HG03045 (cell line): ENCODE measurements around the gene KRTAP10-4.
"Not testable (repeated sequence)": the region's sequence is repeated elsewhere in the genome, so short reads cannot be mapped to it uniquely, and the experiment has no call there.

Source experiments
- ATAC-seq: cut with Tn5 transposase; IDR thresholded peaks from one replicate; pipeline ENCODE4 v1.9.1; 2021; ENCODE audit warnings: mild to moderate bottlenecking, moderate library complexity; ENCODE audit not compliant: unreplicated experiment

Gene KRTAP10-4

GRCh38 chr21:44578371-44579055, 5.0 kb downstream of the KRTAP10-4 start:
- ATAC-seq, result no peak

GRCh38 chr21:44579056-44579832, 5.7 kb downstream of the KRTAP10-4 start:
- ATAC-seq, result no peak

- no peak for ATAC-seq
Observed at GRCh38 chr21:44579833-44580144, 6.3 kb downstream of the KRTAP10-4 start.

GRCh38 chr21:44580231-44580821, 6.8 kb downstream of the KRTAP10-4 start, which contains the start of gene KRTAP10-5:
Gene KRTAP10-5 (minus strand): TSS chr21:44580604. CDS start chr21:44580578, 26 bp downstream.
- ATAC-seq, result not testable (repeated sequence)

- no peak for ATAC-seq
Observed at GRCh38 chr21:44581158-44581557, 7.6 kb downstream of the KRTAP10-4 start.

- ATAC-seq, result no peak
Observed at GRCh38 chr21:44582055-44582454, 8.5 kb downstream of the KRTAP10-4 start.

- no peak for ATAC-seq
Observed at GRCh38 chr21:44583089-44583799, 9.7 kb downstream of the KRTAP10-4 start.

GRCh38 chr21:44583800-44584147, 10.2 kb downstream of the KRTAP10-4 start:
- no peak for ATAC-seq

- no peak for ATAC-seq
Observed at GRCh38 chr21:44585892-44586291, 12.4 kb downstream of the KRTAP10-4 start.

GRCh38 chr21:44589094-44589493, 15.6 kb downstream of the KRTAP10-4 start:
- no peak for ATAC-seq

GRCh38 chr21:44589586-44590305, 16.2 kb downstream of the KRTAP10-4 start:
- no peak for ATAC-seq

GRCh38 chr21:44590311-44590721, 16.8 kb downstream of the KRTAP10-4 start:
- no peak for ATAC-seq

- ATAC-seq, result not testable (repeated sequence)
Observed at GRCh38 chr21:44590897-44591800, 17.6 kb downstream of the KRTAP10-4 start.

GRCh38 chr21:44591801-44592130, 18.2 kb downstream of the KRTAP10-4 start:
- not testable (repeated sequence) for ATAC-seq

GRCh38 chr21:44592446-44593311, 19.1 kb downstream of the KRTAP10-4 start, which contains the start of gene KRTAP10-6:
Gene KRTAP10-6 (minus strand): TSS chr21:44592505. CDS start chr21:44592484, 21 bp downstream.
- no peak for ATAC-seq

GRCh38 chr21:44593598-44594405, 20.3 kb downstream of the KRTAP10-4 start:
- ATAC-seq, result no peak

GRCh38 chr21:44594406-44594916, 20.9 kb downstream of the KRTAP10-4 start:
- ATAC-seq, result no peak

- no peak for ATAC-seq
Observed at GRCh38 chr21:44595524-44595923, 22.0 kb downstream of the KRTAP10-4 start.
